ENCODE measurements around the gene PLET1.

Gene PLET1

DNA sequence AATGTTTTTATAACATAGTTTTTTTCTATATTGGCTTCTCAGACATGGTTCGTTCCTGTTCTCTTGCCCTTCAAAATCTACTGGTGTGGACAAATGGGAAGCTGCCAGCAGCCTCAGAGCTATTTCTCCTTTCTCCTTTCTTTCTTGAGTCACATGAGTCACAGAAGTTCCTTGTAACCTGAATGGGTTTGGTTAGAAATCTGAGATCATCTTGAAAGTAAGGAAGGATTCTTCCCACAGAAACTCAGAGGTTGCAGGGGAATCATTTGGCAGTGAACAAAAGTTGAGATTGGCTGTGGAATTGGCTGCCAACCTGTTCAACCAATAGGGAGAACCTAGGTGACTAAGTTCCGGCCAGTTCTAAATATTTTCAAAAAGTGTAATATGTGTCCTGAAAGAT, 12.5 kb downstream of the PLET1 start:
- H4K20me1 ChIP-seq (ENCODE audit: insufficient read depth, low read length) = no peaks in the 10 kb centered on the region
- H3K27ac ChIP-seq (ENCODE audit: low read depth, low read length, poor library complexity, severe bottlenecking) = no peak overlapping the region
- H3K9ac ChIP-seq (ENCODE audit: low read length) = no peak overlapping the region
- H3K79me2 ChIP-seq (ENCODE audit: insufficient read depth, low read length) = no peaks in the 10 kb centered on the region
- no peak overlapping the region for H2AFZ ChIP-seq (ENCODE audit: low read length)
- H3F3A ChIP-seq (ENCODE audit: insufficient read depth, low read length) = no peaks in the 10 kb centered on the region
- no peak overlapping the region for H3K4me2 ChIP-seq (ENCODE audit: low read length)
- no peaks in the 10 kb centered on the region for H3K27me3 ChIP-seq (ENCODE audit: insufficient read depth, low read length)
- TF ChIP-seq EZH2 (IDR thresholded peaks at IDR 0.05; ENCODE audit: borderline replicate concordance, low read length) = no peak
- TF ChIP-seq, protein P1, sequence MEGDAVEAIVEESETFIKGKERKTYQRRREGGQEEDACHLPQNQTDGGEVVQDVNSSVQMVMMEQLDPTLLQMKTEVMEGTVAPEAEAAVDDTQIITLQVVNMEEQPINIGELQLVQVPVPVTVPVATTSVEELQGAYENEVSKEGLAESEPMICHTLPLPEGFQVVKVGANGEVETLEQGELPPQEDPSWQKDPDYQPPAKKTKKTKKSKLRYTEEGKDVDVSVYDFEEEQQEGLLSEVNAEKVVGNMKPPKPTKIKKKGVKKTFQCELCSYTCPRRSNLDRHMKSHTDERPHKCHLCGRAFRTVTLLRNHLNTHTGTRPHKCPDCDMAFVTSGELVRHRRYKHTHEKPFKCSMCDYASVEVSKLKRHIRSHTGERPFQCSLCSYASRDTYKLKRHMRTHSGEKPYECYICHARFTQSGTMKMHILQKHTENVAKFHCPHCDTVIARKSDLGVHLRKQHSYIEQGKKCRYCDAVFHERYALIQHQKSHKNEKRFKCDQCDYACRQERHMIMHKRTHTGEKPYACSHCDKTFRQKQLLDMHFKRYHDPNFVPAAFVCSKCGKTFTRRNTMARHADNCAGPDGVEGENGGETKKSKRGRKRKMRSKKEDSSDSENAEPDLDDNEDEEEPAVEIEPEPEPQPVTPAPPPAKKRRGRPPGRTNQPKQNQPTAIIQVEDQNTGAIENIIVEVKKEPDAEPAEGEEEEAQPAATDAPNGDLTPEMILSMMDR (IDR thresholded peaks at IDR 0.05; ENCODE audit: low read length) = no peak
- no peaks in the 10 kb centered on the region for H3K36me3 ChIP-seq (ENCODE audit: insufficient read depth, low read length)
- H3K4me1 ChIP-seq (ENCODE audit: insufficient read depth, low read length, severe bottlenecking) = no peaks in the 10 kb centered on the region
- H3K9me3 ChIP-seq (ENCODE audit: low read length) = 0 out of 2 replicates have a peak, but pooled peaks cover 7% of the 10 kb centered on the region
- no peak overlapping the region for H3K4me3 ChIP-seq (ENCODE audit: low read depth, low read length, poor library complexity, severe bottlenecking)
- no peaks in the 10 kb centered on the region for H3K9me2 ChIP-seq (ENCODE audit: low read depth, low read length)

DNA sequence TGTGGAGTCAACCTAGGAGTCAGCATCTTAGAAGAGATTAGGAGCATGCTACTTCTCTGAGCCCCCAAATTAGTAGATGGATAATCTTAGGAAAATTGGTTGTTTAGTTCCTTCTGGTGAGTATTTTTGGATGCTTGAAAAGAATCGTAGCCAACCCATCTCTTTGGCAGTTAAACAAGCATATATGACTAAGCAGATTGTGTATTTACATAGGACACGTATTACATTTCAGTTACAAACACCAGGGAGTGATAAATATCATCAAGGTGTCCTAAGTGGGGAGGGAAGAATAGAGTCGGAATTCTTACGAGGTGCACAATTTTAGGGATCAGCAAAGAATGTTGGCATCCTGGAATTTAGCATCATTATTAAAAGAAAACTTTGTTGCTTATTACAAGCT, 13.5 kb downstream of the PLET1 start:
- H3K4me3 ChIP-seq (ENCODE audit: low read depth, low read length, poor library complexity, severe bottlenecking) = no peak overlapping the region
- no peaks in the 10 kb centered on the region for H3K27me3 ChIP-seq (ENCODE audit: insufficient read depth, low read length)
- no peak overlapping the region for H3K9ac ChIP-seq (ENCODE audit: low read length)
- no peaks in the 10 kb centered on the region for H4K20me1 ChIP-seq (ENCODE audit: insufficient read depth, low read length)
- no peaks in the 10 kb centered on the region for H3K36me3 ChIP-seq (ENCODE audit: insufficient read depth, low read length)
- no peaks in the 10 kb centered on the region for H3K4me1 ChIP-seq (ENCODE audit: insufficient read depth, low read length, severe bottlenecking)
- TF ChIP-seq, protein P1 (IDR thresholded peaks at IDR 0.05; ENCODE audit: low read length) = no peak
- no peak for TF ChIP-seq EZH2 (IDR thresholded peaks at IDR 0.05; ENCODE audit: borderline replicate concordance, low read length)
- H3F3A ChIP-seq (ENCODE audit: insufficient read depth, low read length) = no peaks in the 10 kb centered on the region
- H3K27ac ChIP-seq (ENCODE audit: low read depth, low read length, poor library complexity, severe bottlenecking) = no peak overlapping the region
- no peak overlapping the region for H3K4me2 ChIP-seq (ENCODE audit: low read length)
- H3K9me3 ChIP-seq (ENCODE audit: low read length) = 0 out of 2 replicates have a peak, but pooled peaks cover 7% of the 10 kb centered on the region
- no peaks in the 10 kb centered on the region for H3K9me2 ChIP-seq (ENCODE audit: low read depth, low read length)
- no peaks in the 10 kb centered on the region for H3K79me2 ChIP-seq (ENCODE audit: insufficient read depth, low read length)
- H2AFZ ChIP-seq (ENCODE audit: low read length) = no peak overlapping the region

DNA sequence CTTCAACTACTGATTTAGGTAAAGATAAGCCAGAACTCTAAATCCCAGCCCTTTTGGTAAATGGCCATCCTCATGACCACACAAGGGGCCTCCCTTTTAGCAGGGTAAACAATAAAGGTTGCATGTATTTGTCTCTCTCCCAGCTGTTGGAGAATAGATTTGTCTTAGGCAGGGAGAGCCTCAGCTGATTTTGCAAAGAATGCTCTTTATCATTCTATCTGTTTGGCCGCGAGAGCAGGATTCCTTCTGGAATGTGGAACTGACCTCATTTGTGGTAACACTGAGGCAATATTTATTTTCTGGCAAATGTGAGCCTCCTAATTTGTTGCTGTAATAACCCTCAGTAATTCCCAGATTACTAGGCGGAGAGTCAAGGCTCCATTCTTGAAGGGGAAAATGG, 19.2 kb downstream of the PLET1 start:
- Histone ChIP-seq H4K20me1 (ENCODE audit: insufficient read depth, low read length) (no peaks in the 10 kb centered on the region), H3K9me2 (ENCODE audit: low read depth, low read length) (no peaks in the 10 kb centered on the region), H3K9me3 (ENCODE audit: low read length) (0 out of 2 replicates have a peak, but pooled peaks cover 7% of the 10 kb centered on the region), H3F3A (ENCODE audit: insufficient read depth, low read length) (no peaks in the 10 kb centered on the region), H3K36me3 (ENCODE audit: insufficient read depth, low read length) (peaks cover 22% of the 10 kb centered on the region), H3K4me3 (ENCODE audit: low read depth, low read length, poor library complexity, severe bottlenecking) (no peak overlapping the region), H3K9ac (ENCODE audit: low read length) (no peak overlapping the region), H2AFZ (ENCODE audit: low read length) (no peak overlapping the region), H3K4me2 (ENCODE audit: low read length) (no peak overlapping the region), H3K27ac (ENCODE audit: low read depth, low read length, poor library complexity, severe bottlenecking) (no peak overlapping the region), H3K4me1 (ENCODE audit: insufficient read depth, low read length, severe bottlenecking) (no peaks in the 10 kb centered on the region), H3K79me2 (ENCODE audit: insufficient read depth, low read length) (no peaks in the 10 kb centered on the region), H3K27me3 (ENCODE audit: insufficient read depth, low read length) (no peaks in the 10 kb centered on the region)
- no peak for TF ChIP-seq EZH2 (IDR thresholded peaks at IDR 0.05; ENCODE audit: borderline replicate concordance, low read length)
- TF ChIP-seq, protein P1 (IDR thresholded peaks at IDR 0.05; ENCODE audit: low read length) = no peak
